ENCODE measurements around the gene EHMT1.

The EHMT1 gene

DNA sequence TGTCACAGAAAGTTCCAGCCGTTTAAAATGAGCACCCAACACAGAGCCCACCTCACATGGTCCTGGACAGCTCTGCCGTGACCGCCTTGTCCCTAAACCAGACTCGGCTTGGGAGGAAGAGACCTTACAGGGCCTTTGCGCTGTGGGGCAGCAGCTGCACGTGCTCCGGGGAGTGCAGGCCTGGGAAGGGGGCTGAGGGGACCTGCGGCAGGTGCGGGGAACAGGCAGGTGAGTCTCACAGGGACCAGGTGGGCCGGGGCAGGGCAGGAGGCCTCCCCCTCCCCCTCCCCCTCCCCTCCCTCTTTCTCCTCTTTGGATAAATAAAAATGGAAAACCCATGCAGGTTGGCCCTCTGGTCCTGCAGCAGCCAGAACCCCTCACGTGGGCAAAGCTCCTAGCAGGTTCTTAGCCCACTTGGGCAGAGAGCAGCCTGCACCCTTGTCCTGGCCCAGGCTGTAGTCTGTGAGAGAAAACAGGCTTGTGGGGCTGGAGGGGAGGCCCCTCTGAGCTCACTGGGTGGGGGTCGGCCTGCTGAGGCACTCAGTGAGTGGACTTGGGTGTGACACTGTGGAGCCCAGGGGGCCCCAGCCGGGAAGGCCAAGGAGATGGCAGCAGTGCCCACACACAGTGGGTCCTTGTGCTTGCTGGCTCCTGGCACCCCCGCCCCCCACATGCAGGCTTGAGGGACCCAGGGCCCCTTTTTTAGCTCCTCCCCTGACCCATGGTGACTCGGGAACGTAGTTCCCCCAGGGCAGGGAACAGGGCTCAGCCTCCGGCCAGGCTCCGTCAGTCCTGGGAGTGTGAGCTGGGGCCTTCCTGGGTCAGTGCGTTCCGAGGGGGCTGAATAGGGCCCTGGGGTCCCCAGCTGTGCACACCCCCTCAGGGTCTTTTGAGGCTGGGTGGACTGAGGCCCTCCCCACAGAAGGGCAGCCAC, 218.8 kb downstream of the EHMT1 start:
- no peak for TF ChIP-seq JUND (IDR thresholded peaks at IDR 0.05; ENCODE audit: low read depth)
- DNase-seq (ENCODE audit: low read depth in 1 of 2, low spot score in 1 of 2), result no peak
- in situ Hi-C loops (cut with HindIII; ENCODE audit: low pct_unique_long_range_greater_than_20kb, low sequenced_read_pairs), result no loop called here

GRCh38 chr9:137838576-137838975, 219.8 kb downstream of the EHMT1 start:
- in situ Hi-C loops (cut with HindIII; ENCODE audit: low pct_unique_long_range_greater_than_20kb, low sequenced_read_pairs), result no loop called here
- TF ChIP-seq JUND (IDR thresholded peaks at IDR 0.05; ENCODE audit: low read depth), result no peak
- no peak for DNase-seq (ENCODE audit: low read depth in 1 of 2, low spot score in 1 of 2)

DNA sequence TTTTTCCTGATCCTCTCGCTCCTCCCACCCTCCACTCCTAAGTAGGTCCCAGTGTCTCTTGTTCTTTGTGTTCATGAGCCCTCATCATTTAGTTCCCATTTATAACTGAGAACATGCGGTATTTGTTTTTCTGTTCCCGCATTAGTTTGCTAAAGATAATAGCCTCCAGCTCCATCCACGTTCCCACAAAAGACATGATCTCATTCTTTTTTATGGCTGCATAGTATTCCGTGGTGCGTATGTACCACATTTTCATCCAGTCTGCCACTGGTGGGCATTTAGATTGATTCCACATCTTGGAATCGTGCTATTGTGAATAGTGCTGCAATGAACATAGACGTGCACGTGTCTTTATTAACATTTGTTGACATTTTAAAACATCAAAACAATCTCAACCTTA, 224.6 kb downstream of the EHMT1 start:
- in situ Hi-C loops (cut with HindIII; ENCODE audit: low pct_unique_long_range_greater_than_20kb, low sequenced_read_pairs), result no loop called here
- no peak for DNase-seq (ENCODE audit: low read depth in 1 of 2, low spot score in 1 of 2)
- no peak for TF ChIP-seq JUND (IDR thresholded peaks at IDR 0.05; ENCODE audit: low read depth)

- in situ Hi-C loops (cut with HindIII; ENCODE audit: low pct_unique_long_range_greater_than_20kb, low sequenced_read_pairs), result no loop called here
- TF ChIP-seq JUND (IDR thresholded peaks at IDR 0.05; ENCODE audit: low read depth), result no peak
- no peak for DNase-seq (ENCODE audit: low read depth in 1 of 2, low spot score in 1 of 2)
These were observed 232.9 kb downstream of the EHMT1 start for GRCh38 chr9:137851516-137852267.

- in situ Hi-C loops (cut with HindIII; ENCODE audit: low pct_unique_long_range_greater_than_20kb, low sequenced_read_pairs), result no loop called here
- TF ChIP-seq JUND (IDR thresholded peaks at IDR 0.05; ENCODE audit: low read depth), result no peak
- no peak for DNase-seq (ENCODE audit: low read depth in 1 of 2, low spot score in 1 of 2)
These were observed 234.7 kb downstream of the EHMT1 start for GRCh38 chr9:137853392-137853995.

GRCh38 chr9:137860361-137860760, 241.6 kb downstream of the EHMT1 start:
- in situ Hi-C loops (cut with HindIII; ENCODE audit: low pct_unique_long_range_greater_than_20kb, low sequenced_read_pairs), result no loop called here
- no peak for TF ChIP-seq JUND (IDR thresholded peaks at IDR 0.05; ENCODE audit: low read depth)
- no peak for DNase-seq (ENCODE audit: low read depth in 1 of 2, low spot score in 1 of 2)

GRCh38 chr9:137865581-137866145, 246.9 kb downstream of the EHMT1 start:
- in situ Hi-C loops (cut with HindIII; ENCODE audit: low pct_unique_long_range_greater_than_20kb, low sequenced_read_pairs), result no loop called here
- no peak for TF ChIP-seq JUND (IDR thresholded peaks at IDR 0.05; ENCODE audit: low read depth)
- DNase-seq (ENCODE audit: low read depth in 1 of 2, low spot score in 1 of 2), result no peak

DNA sequence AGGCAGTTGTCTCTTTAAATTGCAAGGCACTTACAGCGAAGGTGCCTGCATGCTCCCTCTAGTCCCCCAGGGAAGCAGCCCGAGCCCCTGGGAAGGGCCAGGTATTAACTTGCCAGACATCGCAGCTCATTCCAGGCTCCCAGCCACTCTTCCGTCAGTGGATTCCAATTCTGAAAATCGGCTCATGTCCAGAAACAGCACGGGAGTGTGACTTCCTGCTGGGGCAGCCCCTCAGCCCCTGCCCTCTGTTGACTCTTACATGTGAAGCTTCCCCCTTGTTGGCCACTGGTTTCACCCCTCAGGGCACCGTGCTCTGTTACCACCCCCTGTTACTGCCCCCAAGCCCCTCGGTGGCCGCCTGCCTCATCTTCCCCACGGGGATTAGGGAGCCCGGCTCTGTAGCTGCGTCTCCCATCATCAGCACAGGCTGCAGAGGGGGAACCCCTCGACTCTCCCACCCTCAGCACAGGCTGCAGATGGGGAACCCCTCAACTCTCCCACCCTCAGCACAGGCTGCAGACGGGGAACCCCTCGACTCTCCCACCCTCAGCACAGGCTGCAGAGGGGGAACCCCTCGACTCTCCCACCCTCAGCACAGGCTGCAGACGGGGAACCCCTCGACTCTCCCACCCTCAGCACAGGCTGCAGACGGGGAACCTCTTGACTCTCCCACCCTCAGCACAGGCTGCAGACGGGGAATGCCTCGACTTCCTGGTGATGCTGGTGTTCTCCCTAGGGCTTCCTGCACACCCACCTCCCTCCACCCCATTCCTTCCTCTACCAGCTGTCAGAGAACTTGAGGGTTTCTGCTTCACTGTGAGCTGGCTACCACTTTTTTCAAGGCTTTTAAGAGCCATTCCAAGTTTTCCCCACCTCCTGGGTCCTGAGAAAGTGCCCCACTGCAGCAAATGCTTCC, 247.7 kb downstream of the EHMT1 start:
- DNase-seq (ENCODE audit: low read depth in 1 of 2, low spot score in 1 of 2), result no peak
- in situ Hi-C loops (cut with HindIII; ENCODE audit: low pct_unique_long_range_greater_than_20kb, low sequenced_read_pairs), result no loop called here

DNA sequence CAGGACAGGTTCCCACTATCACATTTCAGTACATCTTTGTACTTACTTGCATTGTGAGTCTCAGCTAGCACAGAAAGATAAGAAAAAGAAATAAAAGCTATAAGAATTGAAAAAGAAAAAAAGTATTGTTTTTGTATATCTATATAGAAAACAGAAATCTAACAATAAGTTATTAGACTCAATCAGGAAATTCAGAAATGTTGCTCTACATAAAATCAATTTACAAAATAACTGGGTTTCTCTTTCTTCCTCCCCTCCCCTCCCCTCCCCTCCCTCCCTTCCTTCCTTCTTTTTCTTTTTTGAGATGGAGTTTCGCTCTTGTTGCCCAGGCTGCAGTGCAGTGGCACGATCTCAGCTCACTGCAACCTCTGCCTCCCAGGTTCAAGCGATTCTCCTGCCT, 251.6 kb downstream of the EHMT1 start:
- no peak for TF ChIP-seq JUND (IDR thresholded peaks at IDR 0.05; ENCODE audit: low read depth)
- in situ Hi-C loops (cut with HindIII; ENCODE audit: low pct_unique_long_range_greater_than_20kb, low sequenced_read_pairs), result no loop called here

More for the DNA sequence above, 247.7 kb downstream of the EHMT1 start:
- no peak for TF ChIP-seq JUND (IDR thresholded peaks at IDR 0.05; ENCODE audit: low read depth)

GRCh38 chr9:137872296-137872695, 253.5 kb downstream of the EHMT1 start:
- DNase-seq (ENCODE audit: low read depth in 1 of 2, low spot score in 1 of 2), result no peak
- TF ChIP-seq JUND (IDR thresholded peaks at IDR 0.05; ENCODE audit: low read depth), result no peak
- in situ Hi-C loops (cut with HindIII; ENCODE audit: low pct_unique_long_range_greater_than_20kb, low sequenced_read_pairs), result no loop called here

More for the DNA sequence above, 251.6 kb downstream of the EHMT1 start:
- DNase-seq (ENCODE audit: low read depth in 1 of 2, low spot score in 1 of 2), result no peak

DNA sequence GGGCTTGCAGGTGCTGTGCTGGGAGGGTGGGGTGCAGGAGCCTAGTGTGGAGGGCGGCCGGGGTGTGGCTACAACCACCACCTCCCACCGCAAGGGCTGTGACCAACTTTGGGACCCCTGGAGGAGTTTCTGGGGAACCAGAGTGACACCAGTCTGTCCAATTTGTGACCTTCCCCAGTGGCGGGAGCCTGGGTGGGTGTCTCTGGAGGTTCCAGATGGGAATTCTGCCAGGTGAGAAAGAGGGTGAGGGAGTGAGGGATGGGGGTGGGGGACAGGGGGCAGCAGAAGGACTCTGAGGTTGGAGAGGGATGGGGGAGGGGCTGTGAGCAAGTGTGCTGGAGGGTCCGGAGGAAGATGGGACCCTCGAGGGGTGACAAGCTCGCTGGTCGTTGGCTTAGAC, 254.6 kb downstream of the EHMT1 start:
- DNase-seq (ENCODE audit: low read depth in 1 of 2, low spot score in 1 of 2), result no peak
- no peak for TF ChIP-seq JUND (IDR thresholded peaks at IDR 0.05; ENCODE audit: low read depth)
- in situ Hi-C loops (cut with HindIII; ENCODE audit: low pct_unique_long_range_greater_than_20kb, low sequenced_read_pairs), result no loop called here

All from T47D (cell line).